HG03039 (cell line): ENCODE data around the gene PARD3B.

Source experiments
- ATAC-seq: cut with Tn5 transposase; IDR thresholded peaks from one replicate; pipeline ENCODE4 v1.9.1; 2021; ENCODE audit warnings: mild to moderate bottlenecking, moderate library complexity; ENCODE audit not compliant: unreplicated experiment

PARD3B gene

DNA sequence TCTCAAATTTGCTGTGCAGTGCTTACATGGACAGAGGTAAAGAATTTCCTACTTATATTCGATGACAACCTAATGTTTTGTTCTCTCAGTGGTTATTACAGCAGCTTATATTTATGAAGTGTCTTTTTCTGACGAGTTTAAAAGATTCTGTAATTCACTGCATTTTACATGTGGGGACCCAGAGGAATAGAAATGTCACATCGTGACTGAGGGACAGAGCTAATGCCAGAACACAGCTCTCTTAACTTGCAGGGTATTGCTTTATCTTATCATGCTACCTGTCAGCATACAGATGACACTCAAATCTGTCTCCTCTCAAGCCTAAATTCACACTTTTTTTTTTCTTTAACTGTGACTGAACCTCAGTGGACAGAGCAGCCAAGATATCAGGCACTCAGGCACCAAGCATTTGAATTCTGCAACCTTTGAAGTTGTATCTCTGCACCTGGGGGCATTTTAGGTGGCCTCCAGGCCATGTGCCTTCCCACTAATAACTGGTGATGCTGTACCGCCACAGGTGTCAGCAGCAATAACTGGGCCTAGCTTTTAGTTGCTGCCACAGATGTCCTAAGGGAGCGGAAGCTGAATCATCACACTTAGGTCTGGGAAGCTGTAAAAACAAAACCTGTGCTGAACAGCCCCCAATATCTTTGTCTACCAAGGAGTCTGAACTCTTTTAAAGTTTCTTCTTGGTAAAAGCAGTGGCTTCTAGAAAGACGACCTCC is 821.2 kb downstream of the PARD3B start:
- no peak for ATAC-seq

DNA sequence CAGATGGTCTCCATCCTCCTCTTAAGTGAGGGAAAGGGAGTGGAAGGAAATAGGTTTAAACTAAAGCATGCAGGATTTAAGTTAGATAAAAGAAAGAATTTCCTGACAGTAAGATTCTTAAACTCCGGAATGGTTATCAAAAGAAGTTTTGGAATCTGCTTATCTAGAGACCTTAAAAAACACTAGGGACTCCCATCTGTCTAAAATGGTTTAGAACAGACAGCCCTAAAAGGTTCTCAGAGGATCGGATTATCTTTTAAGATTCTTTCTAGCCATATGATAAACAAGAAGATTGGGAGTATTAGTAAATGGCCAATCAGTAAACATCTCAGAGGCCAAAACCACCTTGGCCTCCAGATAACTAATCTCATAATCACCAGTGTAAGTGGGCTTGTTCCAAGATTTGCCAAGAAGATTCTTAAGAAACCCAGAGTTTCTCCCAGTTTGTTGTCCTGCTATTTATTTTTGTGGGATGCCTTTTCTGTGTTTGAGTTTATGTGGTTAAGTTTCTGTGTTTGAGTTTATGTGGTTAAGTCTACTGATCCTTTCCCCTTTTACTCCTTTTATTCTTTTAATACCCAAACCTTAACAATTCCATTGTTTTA is 822.2 kb downstream of the PARD3B start:
- ATAC-seq = no peak

DNA sequence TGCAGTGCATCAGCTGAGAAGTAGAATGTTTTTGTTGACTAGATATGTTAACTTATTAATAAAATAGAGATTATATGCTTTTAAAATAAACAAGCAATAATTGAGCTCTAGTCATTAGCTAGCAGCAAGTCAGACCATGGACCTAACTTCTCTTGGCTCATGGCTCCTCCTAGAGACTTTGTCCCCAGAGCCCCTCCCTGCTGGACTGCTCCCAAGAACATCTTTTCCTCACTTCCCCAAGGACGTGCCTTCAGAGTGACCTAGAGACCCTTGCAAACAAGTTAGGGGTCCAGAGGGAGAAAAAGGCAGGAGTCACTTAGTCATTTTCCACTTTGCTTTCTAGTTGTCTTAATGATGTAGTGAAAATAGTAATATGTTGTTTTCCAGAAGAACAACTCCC is 824.5 kb downstream of the PARD3B start:
- no peak for ATAC-seq

DNA sequence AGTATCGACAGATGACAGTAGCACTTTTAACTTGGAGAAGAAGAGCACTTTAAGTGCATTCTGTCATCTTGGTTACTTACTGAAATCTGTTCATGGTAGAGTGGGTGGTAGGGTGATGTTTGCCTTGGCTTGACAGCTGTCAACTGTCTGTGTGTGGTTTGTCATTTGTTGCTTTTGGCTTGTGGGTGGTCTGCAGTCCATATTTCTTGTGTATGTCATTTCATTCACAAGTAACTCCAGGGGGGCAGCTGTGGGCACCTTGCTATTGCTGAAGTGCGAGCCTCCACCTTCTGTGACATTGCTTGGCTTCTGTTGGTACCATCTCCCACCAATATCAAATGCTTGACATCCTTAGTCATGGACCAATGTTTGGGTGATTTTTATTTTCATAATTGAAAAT is 825.5 kb downstream of the PARD3B start:
- no peak for ATAC-seq

- no peak for ATAC-seq
Measured at GRCh38 chr2:205372141-205372540, 826.9 kb downstream of the PARD3B start.

DNA sequence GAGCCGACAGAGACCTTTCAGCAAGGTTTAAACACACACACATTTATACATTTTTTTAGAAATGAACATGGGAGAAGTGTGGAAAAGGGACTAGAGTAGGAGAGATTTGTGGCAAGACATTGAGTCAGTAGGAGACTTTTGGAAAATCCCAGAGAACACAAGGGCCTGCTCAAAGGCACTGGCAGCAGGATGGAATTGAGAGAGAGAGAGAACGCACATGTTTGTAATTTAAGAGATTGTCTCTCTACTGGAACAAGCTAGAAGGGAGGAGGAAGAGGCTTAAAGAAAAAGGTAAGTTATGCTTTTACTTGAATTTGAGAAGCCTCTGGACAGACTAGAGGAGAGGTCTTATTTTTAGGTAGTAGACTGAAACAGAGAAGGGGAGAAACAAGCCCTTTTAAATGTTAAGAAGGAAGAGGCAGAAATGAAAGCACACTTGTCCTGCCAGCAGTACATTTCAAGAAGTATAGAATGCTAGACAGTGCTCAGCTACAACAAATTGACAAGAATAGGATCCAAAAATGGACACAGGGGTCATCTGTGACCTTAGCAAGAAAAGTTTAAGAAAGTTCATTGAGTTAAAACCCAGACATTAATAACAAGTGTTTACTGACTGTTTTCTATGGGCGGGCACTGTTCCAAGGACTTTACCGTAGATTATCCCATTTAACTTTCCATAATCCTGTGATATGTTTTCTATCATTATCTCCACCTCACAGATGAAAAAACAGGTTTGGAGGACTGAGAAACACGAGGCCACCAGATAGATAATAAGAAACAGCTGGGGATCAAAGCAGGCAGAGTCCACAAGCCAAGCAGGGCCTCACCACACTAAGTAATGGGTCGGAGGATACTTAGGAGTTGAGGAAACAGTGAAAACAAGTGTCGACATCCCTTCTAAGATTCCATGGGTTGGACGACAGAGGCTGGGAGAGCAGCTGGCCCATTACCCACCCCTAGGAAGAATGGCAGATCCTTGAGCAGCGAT is 830.5 kb downstream of the PARD3B start:
- ATAC-seq = no peak

- no peak for ATAC-seq
Measured at GRCh38 chr2:205377324-205377723, 832.0 kb downstream of the PARD3B start.

DNA sequence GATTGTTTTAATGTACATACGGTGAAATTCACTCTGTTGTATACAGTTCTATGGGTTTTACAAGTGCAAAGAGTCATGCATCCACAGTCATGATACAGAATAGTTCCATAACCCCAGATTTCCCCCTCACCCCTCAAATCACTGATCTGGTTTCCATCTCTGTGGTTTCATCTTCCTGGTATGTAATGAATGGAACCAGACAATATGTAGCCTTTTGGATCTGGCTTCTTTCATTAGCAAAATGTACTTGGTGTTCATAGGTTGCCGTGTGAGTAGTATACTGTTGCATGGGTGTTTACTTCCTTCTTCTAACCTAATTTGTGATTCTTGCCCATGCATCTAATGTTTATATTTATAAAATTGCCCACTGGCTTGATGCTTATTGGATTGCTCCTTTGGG is 838.3 kb downstream of the PARD3B start:
- no peak for ATAC-seq

DNA sequence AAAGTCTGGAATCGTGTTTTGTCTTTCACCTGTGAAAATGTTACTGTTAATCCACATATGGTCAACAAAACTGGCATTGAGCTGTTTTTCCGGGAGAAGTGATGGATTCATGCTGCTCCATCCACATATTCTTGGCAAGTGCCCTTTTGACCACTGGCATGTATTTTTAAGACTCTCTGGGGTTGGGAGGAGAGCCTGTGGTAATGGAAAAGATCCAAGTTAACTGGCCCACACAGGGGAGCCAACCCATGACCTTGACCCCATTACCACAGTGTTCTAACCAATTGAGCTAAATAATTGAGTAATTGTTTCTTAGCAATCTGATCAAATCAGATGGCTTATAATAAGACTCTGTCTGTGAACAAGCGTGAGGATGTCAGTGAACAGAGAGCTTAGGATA is 840.8 kb downstream of the PARD3B start:
- ATAC-seq = no peak

- ATAC-seq = no peak
Measured at GRCh38 chr2:205387350-205388055, 842.2 kb downstream of the PARD3B start.

DNA sequence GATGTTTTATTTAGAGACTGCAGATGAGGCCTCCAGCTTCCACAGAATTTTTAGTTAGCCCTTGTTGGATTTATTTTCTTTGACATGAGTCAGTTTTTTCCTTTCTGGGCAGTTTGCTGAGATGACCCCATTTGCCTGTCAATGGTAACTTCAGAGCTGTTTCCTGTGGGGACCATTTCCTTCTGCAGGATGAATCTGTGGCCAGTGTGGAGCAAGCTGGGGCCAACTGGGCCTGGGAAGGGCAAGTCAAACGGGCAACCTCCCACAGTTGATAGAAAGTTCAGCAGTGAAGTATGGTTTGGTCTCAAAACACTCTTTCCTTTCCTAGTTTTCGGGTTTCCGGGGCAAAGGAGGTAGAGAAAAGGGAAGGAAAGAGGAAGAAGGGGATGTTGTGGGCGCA is 845.6 kb downstream of the PARD3B start:
- ATAC-seq = no peak

- ATAC-seq = no peak
Measured at GRCh38 chr2:205401511-205401910, 856.2 kb downstream of the PARD3B start.

DNA sequence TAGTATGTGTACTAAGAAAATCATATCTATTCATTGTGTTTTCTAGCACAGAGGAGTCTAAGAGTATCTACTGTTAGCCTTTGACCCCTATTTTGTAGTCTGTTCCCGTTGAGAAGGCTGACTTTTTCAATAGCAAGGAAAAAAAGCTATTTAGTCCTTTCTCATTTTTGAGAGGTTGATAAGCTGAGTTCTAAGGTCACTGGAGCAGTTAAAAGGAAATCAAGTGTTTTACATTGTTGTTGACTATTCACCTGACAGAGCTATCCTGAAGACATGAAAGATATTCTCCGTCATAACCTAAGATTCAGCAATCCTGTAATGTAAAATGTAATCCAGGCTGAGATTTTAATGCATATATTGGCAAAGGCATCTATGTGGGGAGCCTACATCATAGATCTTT is 856.7 kb downstream of the PARD3B start:
- no peak for ATAC-seq

DNA sequence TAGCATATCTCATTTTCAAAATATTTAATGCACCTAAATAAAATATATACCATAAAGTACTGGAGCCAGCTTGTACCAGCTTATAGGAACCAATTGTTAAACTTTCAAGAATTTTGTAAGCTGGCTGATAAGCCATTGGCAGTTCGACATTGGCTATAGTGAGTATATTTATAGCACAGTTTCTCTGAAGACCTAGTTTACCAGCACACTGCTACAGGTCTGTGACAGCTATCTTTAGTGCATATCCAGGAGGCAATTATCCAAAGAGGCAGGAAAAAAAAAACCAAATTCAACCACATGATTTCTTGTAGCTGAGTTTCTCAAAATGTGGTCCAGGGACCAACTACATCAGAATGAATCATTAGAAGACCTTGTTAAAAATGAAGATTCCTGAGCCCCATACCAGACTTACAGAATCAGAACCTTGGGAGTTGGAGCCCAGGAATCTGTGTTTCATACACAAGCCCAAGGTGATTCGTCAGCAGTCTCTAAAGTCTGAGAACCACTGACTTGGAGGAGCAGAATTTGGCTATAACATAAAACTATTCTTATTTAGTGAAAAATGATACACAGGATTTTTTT is 858.1 kb downstream of the PARD3B start:
- ATAC-seq = no peak

DNA sequence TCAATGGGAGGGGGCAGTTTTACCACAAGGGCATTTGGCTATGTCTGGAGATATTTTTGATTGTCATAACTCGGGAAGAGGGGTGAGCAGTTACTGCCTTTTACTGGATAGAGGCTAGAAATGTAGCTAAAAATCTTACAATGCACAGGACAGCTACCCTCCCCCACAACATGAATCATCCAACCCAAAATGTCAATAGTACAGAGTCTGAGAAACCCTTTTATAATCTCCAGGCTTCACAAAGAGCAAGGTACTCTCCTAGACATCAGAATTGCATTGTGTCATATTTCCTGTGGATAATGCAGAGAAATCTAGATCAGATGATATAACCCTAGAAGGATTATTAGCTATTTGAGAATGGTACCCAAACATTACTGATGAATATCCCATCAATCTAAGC is 859.9 kb downstream of the PARD3B start:
- no peak for ATAC-seq

- no peak for ATAC-seq
Measured at GRCh38 chr2:205405752-205406151, 860.5 kb downstream of the PARD3B start.

GRCh38 chr2:205407984-205408383 is 862.7 kb downstream of the PARD3B start:
- no peak for ATAC-seq

- no peak for ATAC-seq
Measured at GRCh38 chr2:205408696-205409095, 863.4 kb downstream of the PARD3B start.

DNA sequence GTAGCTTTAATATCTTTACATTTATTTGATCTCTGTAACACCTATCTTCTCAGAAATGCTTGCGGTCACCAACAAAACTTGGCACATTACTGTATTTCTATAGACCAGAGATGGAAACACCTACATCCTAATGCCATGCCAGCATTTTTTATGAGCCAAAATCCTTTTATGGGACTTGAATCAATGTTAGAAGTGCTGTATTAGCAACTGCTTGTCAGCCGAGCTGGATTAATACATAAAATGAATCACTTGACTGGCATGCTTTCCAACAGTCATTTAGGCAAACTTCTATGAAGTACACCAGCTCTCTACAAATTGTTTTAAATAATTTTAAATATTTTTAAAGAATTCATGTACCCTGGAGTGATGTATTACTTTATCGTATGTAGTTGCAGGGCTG is 864.1 kb downstream of the PARD3B start:
- no peak for ATAC-seq

DNA sequence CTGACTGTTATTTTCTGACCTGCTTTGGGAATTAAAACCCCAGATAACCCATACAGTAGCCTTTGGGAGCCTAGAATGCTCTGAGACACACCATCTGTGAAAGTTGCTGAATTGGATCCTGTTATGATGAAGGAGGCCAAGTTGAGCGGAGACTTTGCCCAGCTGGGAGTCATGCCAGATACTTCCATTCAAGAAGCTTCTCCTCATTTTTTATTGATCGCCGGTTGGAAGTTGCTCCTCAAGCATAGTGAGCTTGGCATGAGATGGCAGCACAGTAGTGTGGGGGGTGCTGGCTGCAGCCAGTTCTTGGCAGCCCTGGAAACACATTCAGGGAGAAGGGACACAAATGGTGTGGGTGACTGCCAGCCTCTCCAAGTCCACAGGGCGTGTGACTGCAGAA is 866.3 kb downstream of the PARD3B start:
- no peak for ATAC-seq

GRCh38 chr2:205424326-205424725 is 879.1 kb downstream of the PARD3B start:
- no peak for ATAC-seq
